Rectal smooth muscle tissue (tissue), 1 donor: ENCODE measurements around the gene LDLRAD4.

Experiments used
- H3K27ac ChIP-seq: one replicate; pipeline ENCODE4 v1.7.0; 2013; ENCODE audit warnings: low read depth, low read length, inconsistent platforms
- H3K27me3 ChIP-seq: one replicate; pipeline ENCODE4 v1.7.0; 2013; ENCODE audit warnings: low read length; ENCODE audit not compliant: control insufficient read depth, insufficient read depth
- H3K36me3 ChIP-seq: one replicate; pipeline ENCODE4 v1.7.0; 2013; ENCODE audit warnings: low read length; ENCODE audit not compliant: control insufficient read depth, insufficient read depth
- H3K4me1 ChIP-seq: one replicate; pipeline ENCODE4 v1.7.0; 2013; ENCODE audit warnings: low read length; ENCODE audit not compliant: control insufficient read depth, insufficient read depth
- H3K4me3 ChIP-seq: one replicate; pipeline ENCODE4 v1.7.0; 2013; ENCODE audit warnings: low read length
- H3K9ac ChIP-seq: one replicate; pipeline ENCODE4 v1.7.0; 2013; ENCODE audit warnings: low read length

The LDLRAD4 gene

DNA sequence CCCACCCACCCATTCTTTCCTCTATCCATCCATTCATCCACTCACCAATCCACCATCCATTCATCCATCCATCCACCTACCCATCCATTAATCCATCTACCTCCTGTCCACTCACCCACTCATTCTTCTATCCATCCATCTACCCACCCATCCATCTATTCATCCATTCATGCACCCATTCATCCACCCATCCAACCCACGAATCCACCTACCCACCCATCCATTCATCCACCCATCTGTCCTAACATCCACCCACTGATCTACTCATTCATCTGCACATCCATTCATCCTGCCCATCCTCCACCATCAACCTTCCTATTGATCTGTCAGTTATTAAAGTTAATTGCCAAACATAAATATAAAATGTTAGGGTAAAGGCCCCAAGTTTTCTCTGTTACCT is 25.6 kb downstream of the LDLRAD4 start:
- Histone ChIP-seq H3K4me3 (no peak overlapping the region), H3K4me1 (no peaks in the 10 kb centered on the region), H3K36me3 (no peaks in the 10 kb centered on the region), H3K9ac (no peak overlapping the region), H3K27me3 (no peaks in the 10 kb centered on the region), H3K27ac (no peak overlapping the region)

DNA sequence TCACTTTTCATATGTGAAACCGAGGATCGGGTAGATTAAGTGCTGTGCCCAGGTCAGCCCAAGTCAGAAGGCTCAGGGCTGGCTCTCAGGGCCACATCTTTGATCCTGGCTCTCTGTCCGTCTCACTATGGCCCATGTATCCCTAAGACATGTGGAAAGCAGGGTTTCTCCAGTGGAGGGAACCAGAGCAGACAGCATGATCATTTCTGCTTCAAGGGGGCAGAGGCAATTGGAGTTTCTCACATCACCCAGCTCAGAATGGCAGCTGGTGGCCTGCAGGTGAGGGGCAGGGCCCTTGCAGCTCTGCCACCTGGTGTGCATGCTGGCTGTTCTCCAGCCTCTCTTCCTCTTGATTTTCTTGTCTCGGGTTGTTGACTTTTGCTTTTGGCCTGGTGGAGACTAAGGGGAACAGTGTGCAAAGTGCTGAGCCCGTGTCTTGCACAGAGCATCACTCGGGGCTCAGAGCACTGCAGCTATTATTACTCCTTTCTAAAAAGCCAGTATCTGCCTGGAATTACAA is 27.0 kb downstream of the LDLRAD4 start:
- Histone ChIP-seq H3K27ac (no peak overlapping the region), H3K9ac (no peak overlapping the region), H3K4me3 (no peak overlapping the region), H3K36me3 (no peaks in the 10 kb centered on the region), H3K4me1 (no peaks in the 10 kb centered on the region), H3K27me3 (no peaks in the 10 kb centered on the region)

DNA sequence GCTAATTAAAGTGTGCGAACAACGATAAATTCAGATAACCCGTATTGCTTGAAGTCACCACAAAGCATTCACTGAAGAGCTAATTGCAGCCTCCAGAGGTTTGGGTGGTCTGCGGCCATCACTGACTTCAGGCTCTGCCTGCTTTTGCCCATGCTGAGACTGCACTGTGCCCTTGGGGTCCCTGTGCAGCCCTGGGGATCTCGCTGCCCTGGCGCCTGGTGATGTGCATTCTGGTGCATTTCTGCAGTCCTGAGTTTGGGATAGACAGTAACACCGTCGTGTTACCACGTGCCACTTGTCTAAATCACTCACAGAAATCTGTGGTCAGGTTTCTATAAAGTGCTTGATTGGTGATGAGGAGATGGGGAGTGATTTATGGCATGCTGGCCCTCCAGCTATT is 27.6 kb downstream of the LDLRAD4 start:
- Histone ChIP-seq H3K36me3 (no peaks in the 10 kb centered on the region), H3K4me3 (no peak overlapping the region), H3K27me3 (no peaks in the 10 kb centered on the region), H3K27ac (no peak overlapping the region), H3K4me1 (no peaks in the 10 kb centered on the region), H3K9ac (no peak overlapping the region)

- Histone ChIP-seq H3K27ac (no peak overlapping the region), H3K36me3 (no peaks in the 10 kb centered on the region), H3K27me3 (no peaks in the 10 kb centered on the region), H3K4me3 (no peak overlapping the region), H3K4me1 (no peaks in the 10 kb centered on the region), H3K9ac (no peak overlapping the region)
Observed at GRCh38 chr18:13246591-13246990, 28.0 kb downstream of the LDLRAD4 start.

GRCh38 chr18:13247506-13247905 is 28.9 kb downstream of the LDLRAD4 start:
- H3K36me3 ChIP-seq: no peaks in the 10 kb centered on the region

GRCh38 chr18:13252686-13253410 is 34.3 kb downstream of the LDLRAD4 start:
- H3K27me3 ChIP-seq: no peaks in the 10 kb centered on the region
- H3K4me1 ChIP-seq: no peaks in the 10 kb centered on the region
- no peak overlapping the region for H3K4me3 ChIP-seq
- no peaks in the 10 kb centered on the region for H3K36me3 ChIP-seq
- H3K9ac ChIP-seq: no peak overlapping the region
- H3K27ac ChIP-seq: no peak overlapping the region

More at GRCh38 chr18:13247506-13247905, 28.9 kb downstream of the LDLRAD4 start:
- Histone ChIP-seq H3K27ac (no peak overlapping the region), H3K27me3 (no peaks in the 10 kb centered on the region), H3K4me1 (no peaks in the 10 kb centered on the region), H3K4me3 (no peak overlapping the region), H3K9ac (no peak overlapping the region)

DNA sequence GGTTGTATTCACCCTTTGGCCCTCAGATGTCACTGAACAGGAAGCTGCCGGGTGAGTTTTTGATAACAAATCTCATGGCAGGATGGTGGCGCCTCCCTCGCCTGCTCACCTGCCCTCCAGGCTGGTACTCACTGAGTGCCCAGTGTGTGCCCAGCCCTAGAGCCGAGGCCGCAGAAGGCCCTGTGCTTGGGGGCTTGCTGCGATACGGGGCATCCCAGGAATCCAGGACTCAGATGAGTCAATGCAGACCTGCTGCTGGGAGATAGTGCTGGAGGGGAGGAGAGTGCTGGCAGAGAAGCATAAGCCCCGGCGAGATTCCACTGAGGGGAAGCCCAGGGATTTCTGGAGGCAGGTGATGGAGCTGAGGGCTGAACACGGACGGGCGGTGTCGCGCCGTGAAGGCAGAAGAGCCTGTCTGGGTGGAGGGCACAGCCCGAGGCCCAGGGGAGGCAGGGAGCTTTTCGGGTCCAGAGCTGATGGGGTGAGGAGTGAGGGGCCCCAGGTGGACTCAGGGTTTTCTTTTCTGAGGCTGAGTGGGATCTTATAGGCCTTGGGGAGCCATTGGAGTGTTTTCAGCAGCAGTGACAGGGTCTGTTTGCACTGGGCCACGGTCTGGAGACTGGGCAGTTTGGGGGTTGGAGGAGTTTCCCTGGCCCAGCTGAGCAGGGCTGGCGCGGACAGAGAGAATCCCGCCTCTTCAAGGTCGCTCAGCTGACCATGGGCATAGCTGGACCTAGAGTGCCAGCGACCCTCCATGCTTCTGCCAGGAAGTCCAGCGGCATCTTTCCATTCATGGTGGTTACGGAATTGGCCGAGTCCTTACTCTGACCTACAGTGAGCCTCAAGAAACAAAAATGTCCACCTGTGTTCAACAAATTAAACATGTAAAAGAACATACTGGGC is 35.5 kb downstream of the LDLRAD4 start:
- H3K9ac ChIP-seq: no peak overlapping the region
- no peaks in the 10 kb centered on the region for H3K27me3 ChIP-seq
- H3K27ac ChIP-seq: no peak overlapping the region
- H3K4me3 ChIP-seq: no peak overlapping the region
- H3K36me3 ChIP-seq: no peaks in the 10 kb centered on the region
- no peaks in the 10 kb centered on the region for H3K4me1 ChIP-seq

DNA sequence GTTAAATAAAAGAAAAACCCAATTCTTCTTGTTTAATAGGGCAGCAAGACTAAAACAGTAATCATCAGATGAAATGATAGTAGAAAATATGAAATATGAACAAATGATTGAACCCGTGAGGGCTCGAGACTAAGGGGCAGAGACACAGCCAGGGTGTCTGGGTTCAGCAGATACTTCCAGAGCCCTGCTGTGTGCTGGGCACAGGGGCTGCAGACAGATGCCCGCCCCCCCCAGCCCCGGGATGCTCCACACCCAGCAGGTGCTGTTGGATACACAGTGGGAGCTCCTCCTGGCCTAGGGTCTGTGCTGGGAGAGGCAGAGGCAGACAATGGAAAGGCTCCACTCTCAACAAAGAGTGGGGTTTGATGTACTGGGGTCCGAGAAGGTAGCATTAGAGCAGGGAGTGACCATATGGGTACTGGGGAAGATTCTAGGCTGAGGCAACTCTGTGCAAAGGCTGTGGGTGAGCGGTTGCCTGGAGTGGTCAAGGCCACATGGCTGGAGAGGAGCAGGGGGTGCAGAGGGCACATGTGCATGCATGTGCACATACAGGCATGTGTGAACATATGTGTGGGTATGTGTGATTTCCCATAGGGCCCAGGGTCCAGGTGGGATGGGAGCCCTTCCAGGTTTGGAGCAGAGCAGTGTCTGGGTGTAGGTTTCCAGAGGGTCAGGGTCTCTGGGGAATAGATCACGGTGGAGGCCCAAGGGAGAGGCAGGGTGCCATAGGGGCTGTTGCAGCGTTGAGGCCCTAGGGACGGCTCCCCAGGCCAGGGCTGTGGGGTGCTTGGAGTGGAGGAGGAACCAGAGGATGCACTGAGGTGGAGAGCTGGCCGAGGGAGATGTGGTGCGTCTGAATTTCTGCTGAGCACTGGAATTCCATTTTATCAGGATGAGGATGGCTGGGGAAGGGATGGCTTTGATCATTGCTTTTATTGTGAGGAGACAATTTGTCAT is 36.7 kb downstream of the LDLRAD4 start:
- Histone ChIP-seq H3K36me3 (no peaks in the 10 kb centered on the region), H3K27ac (no peak overlapping the region), H3K4me3 (no peak overlapping the region), H3K27me3 (no peaks in the 10 kb centered on the region), H3K9ac (no peak overlapping the region), H3K4me1 (no peaks in the 10 kb centered on the region)

GRCh38 chr18:13256444-13257305 is 38.1 kb downstream of the LDLRAD4 start:
- Histone ChIP-seq H3K27me3 (no peaks in the 10 kb centered on the region), H3K9ac (no peak overlapping the region), H3K4me3 (no peak overlapping the region), H3K36me3 (no peaks in the 10 kb centered on the region), H3K27ac (no peak overlapping the region), H3K4me1 (peaks cover 13% of the 10 kb centered on the region)

- Histone ChIP-seq H3K27ac (no peak overlapping the region), H3K36me3 (no peaks in the 10 kb centered on the region)
Observed at GRCh38 chr18:13257361-13257980, 38.9 kb downstream of the LDLRAD4 start.

GRCh38 chr18:13258921-13259320 is 40.4 kb downstream of the LDLRAD4 start:
- peaks cover 26% of the 10 kb centered on the region for H3K4me1 ChIP-seq

More at GRCh38 chr18:13257361-13257980, 38.9 kb downstream of the LDLRAD4 start:
- H3K9ac ChIP-seq: no peak overlapping the region
- H3K4me1 ChIP-seq: peaks cover 18% of the 10 kb centered on the region
- H3K27me3 ChIP-seq: no peaks in the 10 kb centered on the region
- no peak overlapping the region for H3K4me3 ChIP-seq

More at GRCh38 chr18:13258921-13259320, 40.4 kb downstream of the LDLRAD4 start:
- H3K27ac ChIP-seq: no peak overlapping the region
- H3K36me3 ChIP-seq: no peaks in the 10 kb centered on the region
- H3K27me3 ChIP-seq: no peaks in the 10 kb centered on the region
- H3K4me3 ChIP-seq: no peak overlapping the region
- no peak overlapping the region for H3K9ac ChIP-seq
